Ishikawa (cell line): Measurements from ENCODE around the gene UBA1.

ENCODE experiments used
- CEBPB ChIP-seq: IDR thresholded peaks from 2 replicates; pipeline ENCODE4 v1.6.1; 2012
- CREB1 ChIP-seq: IDR thresholded peaks from 2 replicates; pipeline ENCODE4 v1.6.1; 2012; ENCODE audit warnings: low read depth
- EGR1 ChIP-seq: IDR thresholded peaks from 2 replicates; pipeline ENCODE4 v1.6.1; 2012
- EP300 ChIP-seq: IDR thresholded peaks from 2 replicates; pipeline ENCODE4 v1.6.1; 2012; ENCODE audit warnings: borderline replicate concordance
- FOXM1 ChIP-seq: IDR thresholded peaks from 2 replicates; pipeline ENCODE4 v1.6.1; 2012; ENCODE audit warnings: low read depth, borderline replicate concordance
- NFIC ChIP-seq: IDR thresholded peaks from 2 replicates; pipeline ENCODE4 v1.6.1; 2012
- RAD21 ChIP-seq: IDR thresholded peaks from 2 replicates; pipeline ENCODE4 v1.6.1; 2012; ENCODE audit warnings: low read depth
- TAF1 ChIP-seq: IDR thresholded peaks from 2 replicates; pipeline ENCODE4 v1.6.1; 2012; ENCODE audit warnings: low read depth, mild to moderate bottlenecking
- TCF12 ChIP-seq: IDR thresholded peaks from 2 replicates; pipeline ENCODE4 v1.6.1; 2012; ENCODE audit warnings: low read depth
- TEAD4 ChIP-seq: IDR thresholded peaks from 2 replicates; pipeline ENCODE4 v1.6.1; 2012
- YY1 ChIP-seq: IDR thresholded peaks from 2 replicates; pipeline ENCODE4 v1.6.1; 2012; ENCODE audit warnings: low read depth
- ZBTB7A ChIP-seq: IDR thresholded peaks from 2 replicates; pipeline ENCODE4 v1.6.1; 2012; ENCODE audit warnings: low read depth
- TF ChIP-seq, protein P1 (sequence below): IDR thresholded peaks from 2 replicates; pipeline ENCODE4 v1.6.1; 2012
- TF ChIP-seq, protein P2 (sequence below): IDR thresholded peaks from 2 replicates; pipeline ENCODE4 v1.6.1; 2012
- TF ChIP-seq, protein P3 (sequence below): IDR thresholded peaks from 2 replicates; pipeline ENCODE4 v1.6.1; 2012; ENCODE audit warnings: low read depth, mild to moderate bottlenecking

The UBA1 gene

DNA sequence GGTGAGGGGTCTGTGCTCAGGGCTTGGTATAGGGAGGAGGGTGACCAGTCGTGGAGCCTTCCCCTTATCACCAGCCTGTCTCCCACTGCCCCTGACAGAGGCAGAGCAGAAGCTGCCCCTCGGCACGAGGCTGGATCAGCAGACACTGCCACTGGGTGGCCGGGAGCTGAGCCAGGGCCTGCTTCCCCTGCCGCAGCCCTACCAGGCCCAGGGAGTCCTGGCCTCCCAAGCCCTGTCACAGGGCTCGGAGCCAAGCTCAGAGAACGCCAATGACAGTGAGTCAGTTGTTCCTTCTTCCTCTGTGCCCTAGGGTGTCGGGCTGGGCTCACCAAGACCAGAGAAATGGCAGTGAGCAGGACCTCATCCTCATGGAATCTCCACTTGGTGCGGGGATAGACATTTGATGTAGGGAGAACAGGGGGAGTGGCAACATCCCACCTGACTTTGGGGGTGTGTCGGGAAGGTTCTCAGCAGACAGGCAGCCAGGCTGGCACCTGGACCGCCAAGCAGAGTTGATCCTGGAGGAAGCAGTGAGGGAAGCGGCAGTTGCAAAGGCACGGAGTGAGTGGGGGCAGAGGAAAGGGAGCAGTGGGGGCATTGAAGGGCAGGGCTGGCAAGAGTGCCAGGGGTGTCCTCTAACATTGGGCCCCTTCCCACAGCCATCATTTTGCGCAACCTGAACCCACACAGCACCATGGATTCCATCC is 14.3 kb upstream of the UBA1 start:
- no peak for TF ChIP-seq CEBPB
- TF ChIP-seq EP300 = no peak
- no peak for TF ChIP-seq CREB1
- no peak for TF ChIP-seq EGR1
- TF ChIP-seq, protein P1, sequence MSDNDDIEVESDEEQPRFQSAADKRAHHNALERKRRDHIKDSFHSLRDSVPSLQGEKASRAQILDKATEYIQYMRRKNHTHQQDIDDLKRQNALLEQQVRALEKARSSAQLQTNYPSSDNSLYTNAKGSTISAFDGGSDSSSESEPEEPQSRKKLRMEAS = no peak
- no peak for TF ChIP-seq TEAD4
- no peak for TF ChIP-seq TAF1
- no peak for TF ChIP-seq TCF12
- TF ChIP-seq FOXM1 = no peak
- no peak for TF ChIP-seq RAD21
- TF ChIP-seq ZBTB7A = no peak
- TF ChIP-seq YY1 = no peak
- no peak for TF ChIP-seq NFIC

DNA sequence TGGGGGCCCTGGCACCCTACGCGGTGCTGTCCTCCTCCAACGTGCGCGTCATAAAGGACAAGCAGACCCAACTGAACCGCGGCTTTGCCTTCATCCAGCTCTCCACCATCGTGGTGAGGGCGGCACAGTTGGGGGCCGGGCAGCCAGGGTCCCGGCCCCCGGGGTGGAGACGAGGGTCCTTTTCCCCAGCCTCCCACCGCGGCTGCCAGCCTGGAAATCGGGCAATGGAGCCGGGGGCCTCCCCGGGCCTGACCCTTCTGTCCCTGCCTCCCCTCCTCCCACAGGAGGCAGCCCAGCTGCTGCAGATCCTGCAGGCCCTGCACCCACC is 13.7 kb upstream of the UBA1 start:
- TF ChIP-seq RAD21 (no peak), FOXM1 (no peak), EGR1 (no peak), YY1 (no peak)

DNA sequence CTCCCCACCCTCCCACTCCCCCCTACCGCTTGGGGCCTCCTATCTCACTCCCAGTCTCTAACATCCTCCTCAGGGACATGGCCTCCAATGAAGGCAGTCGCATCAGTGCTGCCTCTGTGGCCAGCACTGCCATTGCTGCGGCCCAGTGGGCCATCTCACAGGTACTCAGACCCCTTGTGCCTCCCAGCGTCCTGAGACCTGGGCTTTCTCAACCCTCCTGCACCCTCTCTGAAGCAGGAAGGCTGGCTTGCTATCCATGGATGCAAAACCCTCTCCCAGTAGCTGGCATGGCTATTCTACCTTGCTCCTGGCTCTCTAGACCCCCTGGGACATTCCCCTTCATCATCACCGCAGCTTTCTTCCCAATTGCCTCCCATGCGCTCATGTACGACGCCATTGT is 13.3 kb upstream of the UBA1 start:
- TF ChIP-seq, protein P1 = no peak
- no peak for TF ChIP-seq ZBTB7A
- TF ChIP-seq NFIC = no peak
- TF ChIP-seq FOXM1 = no peak
- no peak for TF ChIP-seq RAD21
- no peak for TF ChIP-seq TCF12
- no peak for TF ChIP-seq EGR1
- no peak for TF ChIP-seq CREB1
- TF ChIP-seq TEAD4 = no peak
- TF ChIP-seq, protein P2, sequence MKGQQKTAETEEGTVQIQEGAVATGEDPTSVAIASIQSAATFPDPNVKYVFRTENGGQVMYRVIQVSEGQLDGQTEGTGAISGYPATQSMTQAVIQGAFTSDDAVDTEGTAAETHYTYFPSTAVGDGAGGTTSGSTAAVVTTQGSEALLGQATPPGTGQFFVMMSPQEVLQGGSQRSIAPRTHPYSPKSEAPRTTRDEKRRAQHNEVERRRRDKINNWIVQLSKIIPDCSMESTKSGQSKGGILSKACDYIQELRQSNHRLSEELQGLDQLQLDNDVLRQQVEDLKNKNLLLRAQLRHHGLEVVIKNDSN = no peak
- TF ChIP-seq, protein P3, sequence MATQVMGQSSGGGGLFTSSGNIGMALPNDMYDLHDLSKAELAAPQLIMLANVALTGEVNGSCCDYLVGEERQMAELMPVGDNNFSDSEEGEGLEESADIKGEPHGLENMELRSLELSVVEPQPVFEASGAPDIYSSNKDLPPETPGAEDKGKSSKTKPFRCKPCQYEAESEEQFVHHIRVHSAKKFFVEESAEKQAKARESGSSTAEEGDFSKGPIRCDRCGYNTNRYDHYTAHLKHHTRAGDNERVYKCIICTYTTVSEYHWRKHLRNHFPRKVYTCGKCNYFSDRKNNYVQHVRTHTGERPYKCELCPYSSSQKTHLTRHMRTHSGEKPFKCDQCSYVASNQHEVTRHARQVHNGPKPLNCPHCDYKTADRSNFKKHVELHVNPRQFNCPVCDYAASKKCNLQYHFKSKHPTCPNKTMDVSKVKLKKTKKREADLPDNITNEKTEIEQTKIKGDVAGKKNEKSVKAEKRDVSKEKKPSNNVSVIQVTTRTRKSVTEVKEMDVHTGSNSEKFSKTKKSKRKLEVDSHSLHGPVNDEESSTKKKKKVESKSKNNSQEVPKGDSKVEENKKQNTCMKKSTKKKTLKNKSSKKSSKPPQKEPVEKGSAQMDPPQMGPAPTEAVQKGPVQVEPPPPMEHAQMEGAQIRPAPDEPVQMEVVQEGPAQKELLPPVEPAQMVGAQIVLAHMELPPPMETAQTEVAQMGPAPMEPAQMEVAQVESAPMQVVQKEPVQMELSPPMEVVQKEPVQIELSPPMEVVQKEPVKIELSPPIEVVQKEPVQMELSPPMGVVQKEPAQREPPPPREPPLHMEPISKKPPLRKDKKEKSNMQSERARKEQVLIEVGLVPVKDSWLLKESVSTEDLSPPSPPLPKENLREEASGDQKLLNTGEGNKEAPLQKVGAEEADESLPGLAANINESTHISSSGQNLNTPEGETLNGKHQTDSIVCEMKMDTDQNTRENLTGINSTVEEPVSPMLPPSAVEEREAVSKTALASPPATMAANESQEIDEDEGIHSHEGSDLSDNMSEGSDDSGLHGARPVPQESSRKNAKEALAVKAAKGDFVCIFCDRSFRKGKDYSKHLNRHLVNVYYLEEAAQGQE = no peak
- no peak for TF ChIP-seq YY1
- no peak for TF ChIP-seq EP300
- TF ChIP-seq CEBPB = no peak

DNA sequence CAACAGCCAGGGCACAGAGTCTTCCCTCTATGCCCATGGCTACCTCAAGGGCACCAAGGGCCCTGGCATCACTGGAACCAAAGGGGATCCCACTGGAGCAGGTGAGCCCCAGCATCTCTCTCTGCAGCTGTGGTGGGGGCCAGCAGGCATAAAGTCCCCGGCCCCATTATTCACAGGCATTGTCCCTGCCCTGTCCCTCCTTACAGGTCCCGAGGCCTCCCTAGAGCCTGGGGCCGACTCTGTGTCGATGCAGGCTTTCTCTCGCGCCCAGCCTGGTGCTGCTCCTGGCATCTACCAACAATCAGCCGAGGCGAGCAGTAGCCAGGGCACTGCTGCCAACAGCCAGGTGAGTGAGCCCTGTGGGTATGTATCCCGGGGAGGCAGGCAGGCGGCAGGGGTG is 12.3 kb upstream of the UBA1 start:
- no peak for TF ChIP-seq RAD21

DNA sequence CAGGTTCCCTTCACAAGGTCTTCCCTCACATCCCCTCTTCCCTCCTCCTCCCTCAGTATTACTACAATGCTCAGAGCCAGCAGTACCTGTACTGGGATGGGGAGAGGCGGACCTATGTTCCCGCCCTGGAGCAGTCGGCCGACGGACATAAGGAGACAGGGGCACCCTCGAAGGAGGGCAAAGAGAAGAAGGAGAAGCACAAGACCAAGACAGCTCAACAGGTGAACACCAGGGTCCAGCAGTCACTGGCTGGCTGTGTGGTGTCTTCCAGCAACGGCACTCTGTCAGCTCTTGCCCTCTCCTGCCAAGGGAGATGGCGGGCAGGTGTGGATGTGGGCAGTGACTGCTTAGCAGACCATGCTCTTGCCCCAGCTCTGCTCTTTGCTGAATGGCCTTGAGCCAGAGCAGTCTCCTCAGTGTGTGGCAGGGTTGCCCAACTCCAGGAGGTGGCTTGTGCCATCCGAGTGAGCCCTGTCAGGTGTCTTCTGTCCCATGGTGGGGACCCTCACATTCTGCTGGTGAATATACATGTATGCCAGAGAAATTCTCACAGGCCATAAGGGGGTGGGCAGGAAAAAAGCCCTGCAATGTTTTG is 11.4 kb upstream of the UBA1 start:
- TF ChIP-seq ZBTB7A (no peak), TEAD4 (no peak), CEBPB (no peak)

DNA sequence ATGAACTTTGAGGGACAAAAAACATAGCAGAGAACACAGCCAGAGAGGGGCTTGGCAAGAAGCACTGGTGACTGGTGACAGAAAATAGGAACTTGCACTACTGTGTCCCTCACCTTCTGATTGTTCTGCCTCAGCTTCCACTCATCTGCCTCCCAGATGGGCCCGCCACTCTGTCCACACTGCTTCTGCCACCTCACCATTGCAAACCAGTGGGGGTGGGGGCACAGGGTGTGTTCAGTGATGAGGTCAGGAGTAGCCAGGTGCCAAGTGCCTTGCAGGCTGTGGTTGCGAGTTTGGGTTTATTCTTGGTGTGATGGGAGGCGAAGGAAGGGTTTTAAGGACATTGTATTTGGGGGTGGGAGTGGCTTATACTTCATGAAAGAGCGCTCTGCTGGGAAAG is 9.1 kb upstream of the UBA1 start:
- TF ChIP-seq NFIC (no peak), EP300 (no peak), TEAD4 (no peak), YY1 (no peak), ZBTB7A (no peak), CEBPB (no peak)
- TF ChIP-seq, protein P1 = no peak
- TF ChIP-seq, protein P3 = no peak

DNA sequence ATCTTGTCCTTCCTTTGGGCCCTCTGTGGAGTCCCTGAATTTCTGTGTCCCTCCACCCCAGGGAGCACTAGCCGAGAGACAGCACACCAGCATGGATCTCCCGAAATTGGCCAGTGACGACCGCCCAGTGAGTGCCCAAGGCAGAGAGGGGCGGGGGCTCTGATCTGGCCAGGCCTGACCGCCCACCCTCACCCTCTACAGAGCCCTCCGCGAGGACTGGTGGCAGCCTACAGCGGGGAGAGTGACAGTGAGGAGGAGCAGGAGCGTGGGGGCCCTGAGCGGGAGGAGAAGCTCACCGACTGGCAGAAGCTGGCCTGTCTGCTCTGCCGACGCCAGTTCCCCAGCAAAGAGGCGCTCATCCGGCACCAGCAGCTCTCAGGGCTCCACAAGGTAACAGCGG is 8.4 kb upstream of the UBA1 start:
- TF ChIP-seq, protein P3 = no peak
- TF ChIP-seq TAF1 (no peak), TEAD4 (no peak), ZBTB7A (no peak), CREB1 (no peak), EP300 (no peak), YY1 (no peak), NFIC (no peak), FOXM1 (no peak), RAD21 (no peak), CEBPB (no peak), TCF12 (no peak), EGR1 (no peak)
- TF ChIP-seq, protein P2 = no peak
- TF ChIP-seq, protein P1 = no peak
